SK-N-SH (cell line): ENCODE measurements around the gene STARD10.

Experiments used
- EP300 ChIP-seq, 2 experiments: IDR thresholded peaks; 2 replicates each; pipeline versions ENCODE4 v1.4.0 to v1.6.1; 2012; ENCODE audit warnings: borderline replicate concordance in 1 of 2, low read depth in 1 of 2, low read length in 1 of 2
- JUND ChIP-seq: IDR thresholded peaks from 2 replicates; pipeline ENCODE4 v1.4.0; 2012
- MXI1 ChIP-seq: IDR thresholded peaks from 2 replicates; pipeline ENCODE4 v1.6.1; 2012; ENCODE audit warnings: mild to moderate bottlenecking, low read depth, low read length, improper control_type of control experiment
- POLR2AphosphoS5 ChIP-seq: IDR thresholded peaks from 2 replicates; pipeline ENCODE4 v1.6.1; 2012; ENCODE audit warnings: low read depth, low read length
- REST ChIP-seq: IDR thresholded peaks from 2 replicates; pipeline ENCODE4 v1.6.1; 2012; ENCODE audit warnings: mild to moderate bottlenecking, low read depth, low read length, moderate library complexity
- RFX5 ChIP-seq: IDR thresholded peaks from 2 replicates; pipeline ENCODE4 v1.6.1; 2012; ENCODE audit warnings: mild to moderate bottlenecking, improper control_type of control experiment, low read length
- SIN3A ChIP-seq: IDR thresholded peaks from 2 replicates; pipeline ENCODE4 v1.6.1; 2012; ENCODE audit warnings: low read depth, mild to moderate bottlenecking, low read length, moderate library complexity, borderline replicate concordance
- SMC3 ChIP-seq: IDR thresholded peaks from 2 replicates; pipeline ENCODE4 v1.6.1; 2012; ENCODE audit warnings: low read depth, low read length, improper control_type of control experiment
- TAF1 ChIP-seq: IDR thresholded peaks from 2 replicates; pipeline ENCODE4 v1.6.1; 2012; ENCODE audit warnings: low read depth, mild to moderate bottlenecking, low read length, moderate library complexity, borderline replicate concordance
- YY1 ChIP-seq: IDR thresholded peaks from 2 replicates; pipeline ENCODE4 v1.4.0; 2012; ENCODE audit warnings: low read depth, mild to moderate bottlenecking
- TF ChIP-seq, protein P1 (sequence below): fragments of 200-600 bp; sonication (generic); IDR thresholded peaks from 2 replicates; pipeline ENCODE4 v1.6.1; 2017; ENCODE audit warnings: antibody characterized with exemption, mild to moderate bottlenecking, moderate library complexity

DNA sequence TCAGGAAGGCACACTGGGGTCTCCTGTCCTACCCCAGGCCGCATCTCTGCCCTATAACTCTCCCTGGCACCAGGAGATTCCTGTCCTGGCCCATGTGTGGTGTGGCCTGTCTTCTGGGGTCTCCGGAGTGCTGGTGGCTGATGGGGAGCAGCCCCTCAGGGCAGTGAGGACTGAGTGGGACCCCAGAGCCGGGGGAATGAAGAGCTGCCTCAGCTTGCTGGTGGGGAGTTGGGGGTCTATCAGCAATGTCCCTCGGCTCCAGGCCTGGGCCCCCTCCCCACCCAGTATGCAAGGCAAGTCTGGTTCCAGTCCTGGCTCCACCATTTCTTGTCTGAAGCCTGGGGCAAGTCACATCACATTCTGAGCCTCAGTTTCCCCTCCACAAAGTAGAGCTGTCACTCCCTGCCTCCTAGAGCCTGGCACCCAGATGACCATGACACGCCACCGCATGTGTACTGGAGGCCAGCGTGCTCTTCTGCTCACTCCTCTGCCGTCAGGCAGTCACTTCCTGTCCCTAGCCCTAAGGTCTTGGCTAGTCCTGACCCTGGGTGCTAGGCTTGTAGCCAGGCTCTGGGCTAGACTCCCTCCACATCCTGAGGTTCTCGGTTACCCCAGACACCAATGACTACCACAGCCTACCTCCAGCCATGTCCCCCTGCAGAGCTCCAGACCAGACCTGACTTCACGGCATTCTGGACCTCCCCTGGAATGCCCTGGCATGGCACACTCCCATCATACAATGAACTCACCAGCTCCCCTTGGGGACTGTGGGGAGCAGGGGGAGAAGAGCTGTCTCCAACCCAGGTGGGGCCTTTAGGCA, 54.4 kb downstream of the STARD10 start:
- TF ChIP-seq, protein P1, sequence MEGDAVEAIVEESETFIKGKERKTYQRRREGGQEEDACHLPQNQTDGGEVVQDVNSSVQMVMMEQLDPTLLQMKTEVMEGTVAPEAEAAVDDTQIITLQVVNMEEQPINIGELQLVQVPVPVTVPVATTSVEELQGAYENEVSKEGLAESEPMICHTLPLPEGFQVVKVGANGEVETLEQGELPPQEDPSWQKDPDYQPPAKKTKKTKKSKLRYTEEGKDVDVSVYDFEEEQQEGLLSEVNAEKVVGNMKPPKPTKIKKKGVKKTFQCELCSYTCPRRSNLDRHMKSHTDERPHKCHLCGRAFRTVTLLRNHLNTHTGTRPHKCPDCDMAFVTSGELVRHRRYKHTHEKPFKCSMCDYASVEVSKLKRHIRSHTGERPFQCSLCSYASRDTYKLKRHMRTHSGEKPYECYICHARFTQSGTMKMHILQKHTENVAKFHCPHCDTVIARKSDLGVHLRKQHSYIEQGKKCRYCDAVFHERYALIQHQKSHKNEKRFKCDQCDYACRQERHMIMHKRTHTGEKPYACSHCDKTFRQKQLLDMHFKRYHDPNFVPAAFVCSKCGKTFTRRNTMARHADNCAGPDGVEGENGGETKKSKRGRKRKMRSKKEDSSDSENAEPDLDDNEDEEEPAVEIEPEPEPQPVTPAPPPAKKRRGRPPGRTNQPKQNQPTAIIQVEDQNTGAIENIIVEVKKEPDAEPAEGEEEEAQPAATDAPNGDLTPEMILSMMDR = no peak
- no peak for TF ChIP-seq EP300 (IDR thresholded peaks at IDR 0.05; ENCODE audit: borderline replicate concordance in 1 of 2, low read depth in 1 of 2, low read length in 1 of 2)
- no peak for TF ChIP-seq SMC3
- TF ChIP-seq POLR2AphosphoS5 = no peak
- TF ChIP-seq TAF1 = no peak
- TF ChIP-seq RFX5 = no peak
- TF ChIP-seq JUND = no peak
- TF ChIP-seq MXI1 = no peak
- no peak for TF ChIP-seq YY1
- TF ChIP-seq SIN3A = no peak
- no peak for TF ChIP-seq REST
